Measurements from ENCODE around the gene TTC21A. TPM values are rescaled to one million over a fixed set of nuclear protein-coding genes. Genes with fewer than 3 reads are reported as not detected.

Gene TTC21A
- total and polyA plus RNA-seq, 3 donors from 2014 or later, result 74.3 to 266 (median 101) TPM

DNA sequence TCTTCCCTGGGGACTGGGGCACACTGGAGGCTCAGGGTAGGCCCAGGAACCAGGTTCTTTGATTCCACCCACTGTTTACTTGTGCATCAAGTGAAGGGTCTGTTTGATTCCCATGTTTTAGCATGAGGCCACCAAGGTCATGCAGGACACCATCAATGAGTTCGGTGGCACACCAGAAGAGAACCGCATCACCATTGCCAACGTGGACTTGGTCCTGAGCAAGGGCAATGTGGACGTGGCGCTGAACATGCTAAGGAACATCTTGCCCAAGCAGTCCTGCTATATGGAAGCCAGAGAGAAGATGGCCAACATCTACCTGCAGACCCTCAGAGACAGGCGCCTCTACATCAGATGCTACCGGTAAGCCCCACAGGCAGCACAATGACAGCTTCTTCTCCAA is 21.5 kb downstream of the TTC21A start:
- Histone ChIP-seq H3K4me1 (no peaks in the 10 kb centered on the region), H3K27ac (no peak overlapping the region), H3K9me3 (no peaks in the 10 kb centered on the region), H3K4me3 (no peak overlapping the region), H3K27me3 (no peaks in the 10 kb centered on the region), H3K36me3 (ENCODE audit: low read depth, missing control alignments) (no peaks in the 10 kb centered on the region)
- no peak for DNase-seq
- TF ChIP-seq, protein P1, sequence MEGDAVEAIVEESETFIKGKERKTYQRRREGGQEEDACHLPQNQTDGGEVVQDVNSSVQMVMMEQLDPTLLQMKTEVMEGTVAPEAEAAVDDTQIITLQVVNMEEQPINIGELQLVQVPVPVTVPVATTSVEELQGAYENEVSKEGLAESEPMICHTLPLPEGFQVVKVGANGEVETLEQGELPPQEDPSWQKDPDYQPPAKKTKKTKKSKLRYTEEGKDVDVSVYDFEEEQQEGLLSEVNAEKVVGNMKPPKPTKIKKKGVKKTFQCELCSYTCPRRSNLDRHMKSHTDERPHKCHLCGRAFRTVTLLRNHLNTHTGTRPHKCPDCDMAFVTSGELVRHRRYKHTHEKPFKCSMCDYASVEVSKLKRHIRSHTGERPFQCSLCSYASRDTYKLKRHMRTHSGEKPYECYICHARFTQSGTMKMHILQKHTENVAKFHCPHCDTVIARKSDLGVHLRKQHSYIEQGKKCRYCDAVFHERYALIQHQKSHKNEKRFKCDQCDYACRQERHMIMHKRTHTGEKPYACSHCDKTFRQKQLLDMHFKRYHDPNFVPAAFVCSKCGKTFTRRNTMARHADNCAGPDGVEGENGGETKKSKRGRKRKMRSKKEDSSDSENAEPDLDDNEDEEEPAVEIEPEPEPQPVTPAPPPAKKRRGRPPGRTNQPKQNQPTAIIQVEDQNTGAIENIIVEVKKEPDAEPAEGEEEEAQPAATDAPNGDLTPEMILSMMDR (IDR thresholded peaks at IDR 0.05), result no peak
- no peak for TF ChIP-seq POLR2A (IDR thresholded peaks at IDR 0.05)
- intact Hi-C loops (cut with DNase I; ENCODE audit: low total_unique reads), result loop anchor here (5.0 to 10.0 kb wide), 2 partner anchors 66 to 158 kb away; partner anchors contain the start of gene XIRP1
- 92 to 95% methylated on average over 7 of the region's 7 CpGs for WGBS, 2 donors

DNA sequence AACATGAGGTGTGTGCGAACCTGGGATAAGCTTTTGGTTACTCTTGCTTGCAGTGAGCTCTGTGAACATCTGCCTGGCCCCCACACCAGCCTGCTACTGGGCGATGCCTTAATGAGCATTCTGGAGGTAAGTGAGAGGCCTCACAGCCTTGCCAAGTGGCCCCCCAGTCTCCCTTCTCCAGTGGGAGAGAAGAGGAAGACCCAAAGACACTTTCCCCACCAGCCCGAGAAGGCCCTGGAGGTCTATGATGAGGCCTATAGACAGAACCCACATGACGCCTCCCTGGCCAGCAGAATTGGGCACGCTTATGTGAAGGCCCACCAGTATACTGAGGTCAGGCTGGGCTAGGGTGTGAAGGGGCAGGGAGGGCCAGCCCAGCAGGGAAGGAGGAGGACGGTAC is 22.5 kb downstream of the TTC21A start:
- H3K4me3 ChIP-seq, result no peak overlapping the region
- intact Hi-C loops (cut with DNase I; ENCODE audit: low total_unique reads), result no loop called here
- H3K27ac ChIP-seq, result no peak overlapping the region
- no peaks in the 10 kb centered on the region for H3K9me3 ChIP-seq
- H3K27me3 ChIP-seq, result no peaks in the 10 kb centered on the region
- TF ChIP-seq, protein P1 (IDR thresholded peaks at IDR 0.05), result no peak
- no peak for TF ChIP-seq POLR2A (IDR thresholded peaks at IDR 0.05)
- no peak for DNase-seq
- H3K4me1 ChIP-seq, result no peaks in the 10 kb centered on the region
- H3K36me3 ChIP-seq (ENCODE audit: low read depth, missing control alignments), result no peaks in the 10 kb centered on the region
- 92 to 96% methylated on average over 6 of the region's 6 CpGs for WGBS, 2 donors

DNA sequence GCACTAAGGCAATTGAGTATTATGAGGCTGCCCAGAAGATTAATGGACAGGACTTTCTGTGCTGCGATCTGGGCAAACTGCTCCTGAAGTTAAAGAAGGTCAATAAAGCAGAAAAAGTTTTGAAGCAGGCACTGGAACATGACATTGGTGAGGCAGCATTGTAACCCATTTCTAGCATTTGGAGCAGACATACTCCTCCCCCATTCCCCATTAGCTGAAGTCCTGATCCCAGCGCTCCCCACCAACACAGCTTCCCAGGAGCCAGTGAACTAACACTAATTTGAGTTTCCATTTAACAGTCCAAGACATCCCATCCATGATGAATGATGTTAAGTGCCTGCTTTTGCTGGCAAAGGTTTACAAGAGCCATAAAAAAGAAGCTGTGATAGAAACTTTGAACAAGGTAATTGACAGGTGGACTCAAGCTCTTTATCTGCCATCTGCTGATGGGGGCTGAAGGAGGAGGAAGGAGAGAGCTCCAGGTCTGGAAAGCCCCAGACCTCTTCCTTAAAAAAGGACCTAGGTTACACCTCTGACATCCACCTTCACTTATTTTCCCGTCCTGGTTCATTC is 23.3 kb downstream of the TTC21A start:
- no peak for DNase-seq
- Histone ChIP-seq H3K36me3 (ENCODE audit: low read depth, missing control alignments) (no peaks in the 10 kb centered on the region), H3K4me1 (no peaks in the 10 kb centered on the region), H3K4me3 (no peak overlapping the region), H3K27ac (no peak overlapping the region), H3K9me3 (no peaks in the 10 kb centered on the region), H3K27me3 (no peaks in the 10 kb centered on the region)
- WGBS, 2 donors, result 75 to 90% methylated on average over 3 of the region's 3 CpGs
- intact Hi-C loops (cut with DNase I; ENCODE audit: low total_unique reads), result no loop called here
- no peak for TF ChIP-seq POLR2A (IDR thresholded peaks at IDR 0.05)
- TF ChIP-seq, protein P1 (IDR thresholded peaks at IDR 0.05), result no peak

DNA sequence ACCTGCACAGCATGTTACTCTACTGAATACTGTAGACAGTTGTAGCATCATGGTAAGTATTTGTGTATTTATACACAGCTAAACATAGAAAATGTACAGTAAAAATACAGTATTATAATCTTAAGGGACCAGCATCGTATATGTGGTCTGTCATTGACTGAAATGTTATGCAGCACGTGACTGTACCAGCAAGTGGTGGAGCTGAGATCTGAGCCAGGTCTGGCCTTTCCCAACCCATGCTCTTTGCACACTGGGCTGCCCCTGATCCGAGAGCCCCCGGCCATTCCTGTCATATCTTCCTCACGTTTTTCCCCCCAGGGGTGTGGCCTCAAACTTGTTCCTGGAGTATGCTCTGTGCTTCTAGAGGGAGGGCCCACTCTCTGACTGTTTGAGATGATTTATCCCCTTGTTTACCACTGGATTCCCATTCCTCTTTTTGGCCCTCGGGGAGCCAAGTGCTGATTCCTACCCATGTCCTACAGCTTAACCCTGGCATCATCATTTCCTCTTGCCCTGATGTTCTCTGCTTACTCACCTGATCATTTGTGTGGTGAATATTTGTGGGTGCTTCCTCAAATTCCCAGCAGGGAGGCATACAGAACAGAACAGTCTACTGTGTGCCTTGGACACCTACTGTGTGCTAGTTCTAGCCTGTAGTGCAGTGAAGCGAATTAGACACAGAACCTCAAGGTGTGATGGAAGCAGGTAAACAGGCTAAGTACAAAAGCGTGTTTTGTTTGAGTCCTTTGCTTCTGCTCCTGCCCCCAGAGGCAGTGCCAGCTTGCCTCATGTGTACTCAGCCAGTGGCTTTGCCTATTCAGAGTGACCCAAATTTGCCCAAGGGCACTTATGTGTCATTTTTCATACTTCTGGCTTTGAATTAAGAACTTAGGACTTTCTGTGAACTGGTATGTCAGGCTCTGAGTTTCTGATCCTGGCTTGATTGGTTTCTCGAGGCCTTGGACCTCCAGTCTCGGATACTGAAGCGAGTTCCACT is 24.9 kb downstream of the TTC21A start:
- intact Hi-C loops (cut with DNase I; ENCODE audit: low total_unique reads), result no loop called here
- Histone ChIP-seq H3K27me3 (no peaks in the 10 kb centered on the region), H3K9me3 (no peaks in the 10 kb centered on the region), H3K4me3 (no peak overlapping the region), H3K27ac (no peak overlapping the region), H3K4me1 (no peaks in the 10 kb centered on the region), H3K36me3 (ENCODE audit: low read depth, missing control alignments) (no peaks in the 10 kb centered on the region)
- 85 to 88% methylated on average over 11 of the region's 11 CpGs for WGBS, 2 donors
- DNase-seq, result no peak
- TF ChIP-seq, protein P1 (IDR thresholded peaks at IDR 0.05), result no peak
- TF ChIP-seq POLR2A (IDR thresholded peaks at IDR 0.05), result no peak
